Psoas muscle (tissue), 8 donors: ENCODE measurements around the gene PSG4. TPM values are rescaled to one million over a fixed set of nuclear protein-coding genes. Genes with fewer than 3 reads are reported as not detected.
"Not testable (repeated sequence)": the region's sequence is repeated elsewhere in the genome, so short reads cannot be mapped to it uniquely, and the experiment has no call there.

Experiments
- ATAC-seq, 4 donors: fragments of 200-7000 bp; cut with Tn5 transposase; one replicate each; pipeline ENCODE4 v1.9.1; 2020; ENCODE audit warnings: moderate library complexity in 3 of 4, mild to moderate bottlenecking in 2 of 4
- DNase-seq, 2 donors: peaks; one replicate each; pipeline ENCODE4 v3.0.0-alpha.2; 2020
- H3K27ac ChIP-seq: fragments of 200-600 bp; one replicate; pipeline ENCODE4 v1.8.0; 2022
- H3K27me3 ChIP-seq, 3 donors: fragments of 200-600 bp in 1 of 3; one replicate each; pipeline versions ENCODE4 v1.6.1 to v1.8.0; 2013 to 2022; ENCODE audit warnings: low read length in 2 of 3, mild to moderate bottlenecking in 2 of 3, moderate library complexity in 1 of 3; ENCODE audit not compliant: insufficient read depth in 3 of 3
- H3K36me3 ChIP-seq, 2 donors: fragments of 200-600 bp in 1 of 2; one replicate each; pipeline versions ENCODE4 v1.6.1 to v1.8.0; 2013 to 2022; ENCODE audit warnings: low read depth in 1 of 2, mild to moderate bottlenecking in 1 of 2, moderate library complexity in 1 of 2; ENCODE audit not compliant: insufficient read depth in 1 of 2
- H3K4me1 ChIP-seq: fragments of 200-600 bp; one replicate; pipeline ENCODE4 v1.8.0; 2022
- H3K4me3 ChIP-seq: fragments of 200-600 bp; one replicate; pipeline ENCODE4 v1.8.0; 2022; ENCODE audit warnings: mild to moderate bottlenecking
- H3K9me3 ChIP-seq: fragments of 200-600 bp; one replicate; pipeline ENCODE4 v1.8.0; 2022
- WGBS, 3 donors: extraction: QIAGEN DNeasy Blood & Tissue Kit; methylation state at CpG; one replicate each; pipeline versions ENCODE4 v1.1.6 to v1.1.7; 2013; 5-methylcytosine and 5-hydroxymethylcytosine counted together
- intact Hi-C, 2 donors: fragments of 100-400 bp; cut with DNase I; formaldehyde crosslinking; loops; one replicate each; pipeline versions ENCODE4 v1.11.0 to v1.14.2; 2022
- polyA plus RNA-seq, 3 donors: library from polyadenylated mRNA; stranded (reverse); fragments of 200-250 nt; gene quantifications; one replicate each; pipeline ENCODE4 v1.2.3, GENCODE V29; 2013
- total RNA-seq, 4 donors: library from RNA; stranded (reverse); fragmentation: NEBNext Ultra II Directional in 2 of 4; extraction: Animal tissue kit (Norgen Biotek cat#: 25700) in 2 of 4; gene quantifications; one replicate each; pipeline versions ENCODE4 v1.2.1 to v1.2.4, GENCODE V29; 2021 to 2023
- donor health status: healthy with polysubstance abuse.
- donor health status: DM: no; HTN: no; CAD: no; lungs with moderate emphysema.
- donor health status: Bipolar disorder and iron deficiency.
- donor health status: healthy.
- donor health status: DM: yes; HTN: yes; CAD: no.
- donor health status: DM: no; HTN: no; CAD: no.
- donor health status: DM: no; HTN: no; CAD: no.
- donor health status: DM: yes; HTN: yes; CAD: no.

PSG4 gene
- total and polyA plus RNA-seq, 7 donors = not detected

DNA sequence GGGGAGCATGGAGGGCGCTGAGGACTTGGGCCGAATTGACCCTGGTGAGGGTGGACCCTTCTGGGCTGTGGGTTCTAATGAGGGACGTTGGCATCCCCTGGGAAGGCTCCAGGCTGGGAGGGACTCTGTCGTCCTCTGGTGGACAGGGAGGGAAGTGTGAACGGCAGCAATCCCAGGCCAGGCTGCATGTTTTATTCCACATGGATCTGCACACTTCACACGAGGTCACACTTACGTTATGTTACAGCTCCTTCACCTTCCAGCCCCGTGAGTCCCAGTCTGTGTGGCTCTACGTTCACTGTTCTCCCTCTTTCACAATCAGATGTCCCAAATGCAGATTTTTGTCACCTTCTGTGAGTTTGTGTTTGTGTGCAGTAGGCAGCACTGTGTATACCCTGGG, 17.3 kb downstream of the PSG4 start:
- DNase-seq, H3K36me3 ChIP-seq, H3K27me3 ChIP-seq, H3K4me1 ChIP-seq, H3K4me3 ChIP-seq, H3K27ac ChIP-seq, intact Hi-C loops, ATAC-seq, H3K9me3 ChIP-seq: not testable (repeated sequence)
- 45 to 61% (median 60%) methylated on average over 9 of the region's 9 CpGs for WGBS, 3 donors

GRCh38 chr19:43186311-43186935, 19.0 kb downstream of the PSG4 start, which contains the start of gene PSG5:
PSG5 (minus strand) TSS chr19:43186536; CDS start chr19:43186405, 131 bp downstream.
- 56 to 67% (median 64%) methylated on average over 7 of the region's 7 CpGs for WGBS, 3 donors
- H3K36me3 ChIP-seq, H3K4me1 ChIP-seq, intact Hi-C loops, H3K27ac ChIP-seq, H3K27me3 ChIP-seq, H3K4me3 ChIP-seq, DNase-seq, H3K9me3 ChIP-seq, ATAC-seq: not testable (repeated sequence)

DNA sequence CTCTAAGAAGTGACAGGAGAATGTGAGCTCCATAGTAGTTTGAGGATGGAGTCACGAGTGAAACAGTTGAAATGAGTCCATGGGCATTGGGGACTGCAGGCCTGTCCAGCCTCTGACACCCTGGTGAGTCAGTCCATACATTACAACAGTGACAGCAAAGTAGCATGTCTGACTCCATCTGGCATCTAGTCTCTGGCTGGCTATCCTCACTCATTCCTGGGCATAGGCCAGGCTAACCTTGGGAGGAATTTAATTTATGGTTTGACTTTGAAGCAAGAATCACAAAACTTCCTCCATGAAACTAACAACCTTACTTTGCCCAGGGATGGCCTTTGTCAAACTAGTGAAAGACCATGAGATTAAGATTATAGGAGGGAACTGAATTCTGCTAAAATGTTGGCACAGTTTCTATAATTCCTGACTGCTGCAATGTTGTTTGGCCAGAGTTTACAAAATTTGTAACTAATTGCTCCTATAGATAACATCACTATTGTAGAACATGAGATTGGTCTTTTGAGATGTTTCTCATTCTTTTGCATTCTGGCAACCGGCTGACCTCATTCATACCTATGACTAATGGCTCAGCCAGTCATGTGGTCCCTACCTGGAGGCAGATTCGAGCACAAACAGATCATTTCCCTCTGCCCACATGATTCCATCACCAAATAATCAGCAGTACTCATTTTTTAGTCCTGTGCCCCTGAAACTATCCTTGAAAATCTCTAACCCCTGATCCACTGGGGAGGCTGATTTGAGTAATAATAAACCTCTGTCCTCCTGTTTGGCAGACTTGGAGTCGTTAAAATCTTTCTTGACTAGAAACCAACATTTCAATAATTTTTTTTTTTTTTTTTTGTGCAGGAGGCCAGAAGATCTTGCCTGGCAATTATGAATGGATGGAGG, 23.3 kb downstream of the PSG4 start:
- intact Hi-C loops, ATAC-seq, H3K4me3 ChIP-seq, H3K4me1 ChIP-seq, H3K27ac ChIP-seq, H3K36me3 ChIP-seq, DNase-seq, H3K9me3 ChIP-seq, H3K27me3 ChIP-seq: not testable (repeated sequence)
- WGBS, 3 donors = 34 to 53% (median 52%) methylated on average over 3 to 4 of the region's 4 CpGs

- H3K27ac ChIP-seq, H3K4me3 ChIP-seq, ATAC-seq, DNase-seq, H3K4me1 ChIP-seq, H3K36me3 ChIP-seq, H3K27me3 ChIP-seq, H3K9me3 ChIP-seq, intact Hi-C loops: not testable (repeated sequence)
- WGBS, 3 donors = 0 to 13% (median 5%) methylated on average over 1 of the region's 1 CpG
Observed at GRCh38 chr19:43179569-43180147, 25.8 kb downstream of the PSG4 start.

DNA sequence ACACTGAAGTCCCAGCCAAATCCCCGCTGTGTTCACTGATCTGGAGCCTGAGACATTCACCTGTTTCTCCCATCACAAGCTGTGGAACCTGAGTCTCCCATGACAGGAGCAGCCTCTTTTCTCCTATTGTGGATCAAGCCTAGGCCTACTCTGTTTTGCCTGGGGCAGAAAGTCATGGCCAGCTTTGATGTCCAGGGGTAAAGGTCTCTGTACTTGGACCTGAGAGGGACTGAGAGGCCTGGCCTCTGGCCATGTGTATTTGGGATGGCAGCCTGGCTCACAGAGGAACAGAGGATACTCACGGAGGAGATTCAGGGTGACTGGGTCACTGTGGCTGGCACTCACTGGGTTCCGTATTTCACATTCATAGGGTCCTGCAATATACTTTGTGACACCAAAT, 26.9 kb downstream of the PSG4 start:
- intact Hi-C loops, H3K27ac ChIP-seq, H3K4me3 ChIP-seq, DNase-seq, H3K27me3 ChIP-seq, H3K9me3 ChIP-seq, H3K36me3 ChIP-seq, H3K4me1 ChIP-seq, ATAC-seq: not testable (repeated sequence)
- WGBS, 3 donors = 81 to 100% (median 84%) methylated on average over 2 to 3 of the region's 3 CpGs

DNA sequence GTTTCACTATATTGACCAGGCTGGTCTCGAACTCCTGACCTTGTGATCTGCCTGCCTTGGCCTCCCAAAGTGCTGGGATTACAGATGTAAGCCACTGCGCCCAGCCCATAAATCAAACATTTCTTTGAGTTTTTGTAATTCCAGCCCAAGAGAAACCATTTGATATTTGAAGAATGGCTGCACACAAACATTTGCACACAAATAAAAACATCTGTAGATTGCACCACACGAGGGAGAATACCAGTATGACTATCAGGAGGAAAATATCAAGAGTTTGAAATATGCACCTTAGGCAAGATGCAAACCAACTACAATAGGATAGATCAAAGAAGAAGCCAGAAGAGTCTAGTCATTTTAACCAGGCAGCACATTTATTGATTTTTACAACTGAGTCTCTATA, 39.5 kb downstream of the PSG4 start:
- H3K4me1 ChIP-seq, intact Hi-C loops, H3K27ac ChIP-seq, H3K9me3 ChIP-seq, H3K27me3 ChIP-seq, H3K36me3 ChIP-seq, ATAC-seq, H3K4me3 ChIP-seq, DNase-seq: not testable (repeated sequence)
- WGBS, 3 donors = 50 to 58% (median 54%) methylated on average over 3 of the region's 3 CpGs

DNA sequence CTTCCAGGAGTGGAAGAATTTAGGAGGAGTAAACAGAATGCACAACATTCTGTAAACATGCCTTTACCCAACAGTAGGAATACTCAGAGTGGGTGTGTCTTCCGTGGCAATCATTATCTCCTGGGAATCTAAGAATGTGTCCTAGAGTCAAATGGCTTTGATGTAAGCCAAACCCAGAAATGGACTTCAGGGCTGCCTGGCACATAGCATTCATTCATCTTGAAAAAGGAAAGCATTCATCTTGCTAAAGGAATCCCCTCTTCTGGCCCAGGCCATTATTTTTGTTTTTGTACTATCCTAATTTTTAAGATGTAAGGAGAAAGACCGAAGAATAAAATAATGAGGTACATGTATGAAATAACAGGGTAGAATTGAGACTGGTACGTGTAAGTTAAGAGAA, 42.3 kb downstream of the PSG4 start:
- H3K27ac ChIP-seq, H3K9me3 ChIP-seq, intact Hi-C loops, H3K4me3 ChIP-seq, H3K27me3 ChIP-seq, DNase-seq, H3K4me1 ChIP-seq, H3K36me3 ChIP-seq, ATAC-seq: not testable (repeated sequence)
- WGBS, 3 donors = 53 to 69% (median 63%) methylated on average over 3 of the region's 3 CpGs

DNA sequence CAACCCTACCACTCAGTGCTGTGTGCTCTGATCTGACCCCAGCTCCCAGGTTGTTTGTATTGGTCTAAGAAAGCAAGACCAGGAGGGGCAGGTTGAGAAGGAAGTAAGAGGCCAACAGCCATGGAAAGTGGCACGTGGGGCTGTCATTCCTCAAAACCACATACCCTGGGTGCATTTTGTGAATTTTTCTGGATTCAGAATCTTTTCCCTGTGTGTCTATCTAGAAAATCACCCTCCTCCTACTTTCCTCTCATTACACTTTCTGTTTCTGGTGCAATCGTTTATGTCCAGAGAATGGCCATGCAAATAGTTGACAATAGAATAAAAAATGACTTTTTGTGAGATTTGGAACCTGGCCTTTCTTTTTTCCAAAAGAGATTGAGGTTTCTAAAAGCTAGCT, 43.2 kb downstream of the PSG4 start:
- H3K27ac ChIP-seq, H3K36me3 ChIP-seq, ATAC-seq, H3K9me3 ChIP-seq, H3K27me3 ChIP-seq, intact Hi-C loops, DNase-seq, H3K4me3 ChIP-seq, H3K4me1 ChIP-seq: not testable (repeated sequence)
- 39 to 50% (median 41%) methylated on average over 2 of the region's 2 CpGs for WGBS, 3 donors
